Measurements from ENCODE around the gene NEUROD6.

NEUROD6 gene

GRCh38 chr7:31299336-31299735, 41.2 kb downstream of the NEUROD6 start:
- no peak overlapping the region for H3K4me3 ChIP-seq (ENCODE audit: insufficient read depth, low read length, poor library complexity, severe bottlenecking)
- no peaks in the 10 kb centered on the region for H3K36me3 ChIP-seq (ENCODE audit: low read length)
- no peaks in the 10 kb centered on the region for H3K27me3 ChIP-seq (ENCODE audit: low read length)
- H3K79me2 ChIP-seq (ENCODE audit: insufficient read depth, low read length) = no peaks in the 10 kb centered on the region
- no peak overlapping the region for H3K9ac ChIP-seq (ENCODE audit: low read length)
- H3F3A ChIP-seq (ENCODE audit: insufficient read depth) = no peaks in the 10 kb centered on the region
- no peaks in the 10 kb centered on the region for H3K9me3 ChIP-seq (ENCODE audit: insufficient read depth, low read length)
- no peak overlapping the region for H2AFZ ChIP-seq (ENCODE audit: low read depth, low read length, severe bottlenecking)
- no peak overlapping the region for H3K27ac ChIP-seq (ENCODE audit: low read depth, low read length)
- TF ChIP-seq CTCF (IDR thresholded peaks at IDR 0.05; ENCODE audit: insufficient read depth, low read length, poor library complexity, severe bottlenecking) (no peak), EZH2phosphoT487 (conservative IDR thresholded peaks at IDR 0.05; ENCODE audit: low read length) (no peak)
- no peaks in the 10 kb centered on the region for H3K9me2 ChIP-seq (replicated peaks; ENCODE audit: insufficient read depth, low read length)
- H4K20me1 ChIP-seq (ENCODE audit: low read depth, low read length) = no peaks in the 10 kb centered on the region
- no peak overlapping the region for H3K4me2 ChIP-seq (ENCODE audit: low read depth, low read length, poor library complexity, severe bottlenecking)

GRCh38 chr7:31290601-31291000, 49.9 kb downstream of the NEUROD6 start:
- no peak for TF ChIP-seq CTCF (IDR thresholded peaks at IDR 0.05; ENCODE audit: insufficient read depth, low read length, poor library complexity, severe bottlenecking)
- TF ChIP-seq EZH2phosphoT487 (conservative IDR thresholded peaks at IDR 0.05; ENCODE audit: low read length) = no peak
- H3K27ac ChIP-seq (ENCODE audit: low read depth, low read length) = no peak overlapping the region
- H3K36me3 ChIP-seq (ENCODE audit: low read length) = no peaks in the 10 kb centered on the region
- no peaks in the 10 kb centered on the region for H3K79me2 ChIP-seq (ENCODE audit: insufficient read depth, low read length)
- 0 out of 2 replicates have a peak, but pooled peaks cover 2% of the 10 kb centered on the region for H3K27me3 ChIP-seq (ENCODE audit: low read length)
- no peak overlapping the region for H2AFZ ChIP-seq (ENCODE audit: low read depth, low read length, severe bottlenecking)
- no peaks in the 10 kb centered on the region for H3F3A ChIP-seq (ENCODE audit: insufficient read depth)
- no peak overlapping the region for H3K4me3 ChIP-seq (ENCODE audit: insufficient read depth, low read length, poor library complexity, severe bottlenecking)
- H3K9ac ChIP-seq (ENCODE audit: low read length) = no peak overlapping the region
- H3K9me2 ChIP-seq (replicated peaks; ENCODE audit: insufficient read depth, low read length) = no peaks in the 10 kb centered on the region
- no peaks in the 10 kb centered on the region for H4K20me1 ChIP-seq (ENCODE audit: low read depth, low read length)
- no peak overlapping the region for H3K4me2 ChIP-seq (ENCODE audit: low read depth, low read length, poor library complexity, severe bottlenecking)
- H3K9me3 ChIP-seq (ENCODE audit: insufficient read depth, low read length) = no peaks in the 10 kb centered on the region

Measured in SU-DHL-6 (cell line).